HG02981 (cell line): Measurements from ENCODE around the gene PGLYRP1.

Experiments used
- ATAC-seq: cut with Tn5 transposase; IDR thresholded peaks from one replicate; pipeline ENCODE4 v1.9.1; 2021; ENCODE audit warnings: mild to moderate bottlenecking, moderate library complexity; ENCODE audit not compliant: unreplicated experiment

The PGLYRP1 gene, protein sequence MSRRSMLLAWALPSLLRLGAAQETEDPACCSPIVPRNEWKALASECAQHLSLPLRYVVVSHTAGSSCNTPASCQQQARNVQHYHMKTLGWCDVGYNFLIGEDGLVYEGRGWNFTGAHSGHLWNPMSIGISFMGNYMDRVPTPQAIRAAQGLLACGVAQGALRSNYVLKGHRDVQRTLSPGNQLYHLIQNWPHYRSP

GRCh38 chr19:46022431-46023310 lies at the start of gene PGLYRP1:
PGLYRP1 (minus strand) TSS chr19:46023053; CDS start chr19:46023021, 32 bp downstream.
- no peak for ATAC-seq

- ATAC-seq: no peak
Measured at GRCh38 chr19:46069806-46070341, 47.0 kb upstream of the PGLYRP1 start.

- ATAC-seq: no peak
Measured at GRCh38 chr19:46068345-46069258, 45.7 kb upstream of the PGLYRP1 start.

- ATAC-seq: no peak
Measured at GRCh38 chr19:46067691-46068090, 44.8 kb upstream of the PGLYRP1 start.

DNA sequence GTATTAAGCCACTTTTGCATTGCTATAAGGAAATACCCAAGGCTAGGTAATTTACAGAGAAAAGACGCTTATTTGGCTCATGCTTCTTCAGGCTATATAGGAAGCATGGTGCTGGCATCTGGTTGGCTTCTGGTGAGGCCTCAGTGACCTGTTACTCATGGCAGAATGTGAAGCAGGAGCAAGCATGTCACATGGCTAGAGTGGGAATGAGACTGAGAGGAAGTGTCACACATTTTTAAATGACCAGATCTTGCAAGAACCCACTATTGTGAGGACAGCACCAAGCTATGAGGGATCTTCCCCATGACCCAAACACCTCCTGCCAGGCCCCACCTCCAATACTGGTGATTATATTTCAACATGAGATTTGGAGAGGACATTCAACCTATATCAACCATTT lies 43.6 kb upstream of the PGLYRP1 start:
- ATAC-seq: no peak

GRCh38 chr19:46065486-46066071 lies 42.7 kb upstream of the PGLYRP1 start:
- ATAC-seq: no peak

GRCh38 chr19:46063201-46063600 lies 40.3 kb upstream of the PGLYRP1 start:
- no peak for ATAC-seq

GRCh38 chr19:46060012-46060411 lies 37.2 kb upstream of the PGLYRP1 start:
- ATAC-seq: no peak

DNA sequence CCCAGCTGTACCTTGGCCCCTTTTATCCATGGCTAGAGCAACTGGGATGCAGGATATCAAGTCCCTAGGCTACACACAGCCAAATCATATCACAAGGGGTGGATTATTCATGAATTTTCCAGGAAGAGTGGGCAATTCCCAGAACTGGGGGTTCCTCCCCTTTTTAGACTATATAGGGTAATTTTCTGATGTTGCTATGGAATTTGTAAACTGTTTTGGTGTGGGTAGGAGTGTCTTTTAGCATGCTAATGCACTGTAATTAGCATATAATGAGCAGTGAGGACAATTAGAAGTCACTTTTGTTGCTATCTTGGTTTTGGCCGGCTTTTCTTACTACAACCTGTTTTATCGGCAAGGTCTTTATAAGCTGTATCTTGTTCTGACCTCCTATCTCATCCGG lies 35.9 kb upstream of the PGLYRP1 start:
- ATAC-seq: no peak

GRCh38 chr19:46056536-46056935 lies 33.7 kb upstream of the PGLYRP1 start:
- no peak for ATAC-seq

DNA sequence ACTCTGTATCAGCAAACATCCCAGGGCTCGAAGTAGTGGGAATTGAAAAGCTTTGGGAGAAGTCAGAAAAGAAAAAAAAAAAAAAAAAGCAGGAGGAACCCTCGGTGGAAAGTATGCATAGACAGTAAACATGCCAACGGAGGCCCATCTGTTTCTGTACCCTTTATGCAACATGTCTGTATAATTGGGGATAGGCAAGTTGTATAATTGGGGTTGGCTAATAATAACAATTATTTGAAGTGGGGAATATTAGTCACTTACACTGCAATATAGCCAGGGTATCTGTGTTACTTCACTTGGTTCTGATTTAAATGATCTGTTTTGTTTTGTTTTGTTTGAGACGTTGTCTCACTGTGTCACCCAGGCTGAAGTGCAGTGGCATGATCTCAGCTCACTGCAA lies 30.0 kb upstream of the PGLYRP1 start:
- ATAC-seq: no peak

DNA sequence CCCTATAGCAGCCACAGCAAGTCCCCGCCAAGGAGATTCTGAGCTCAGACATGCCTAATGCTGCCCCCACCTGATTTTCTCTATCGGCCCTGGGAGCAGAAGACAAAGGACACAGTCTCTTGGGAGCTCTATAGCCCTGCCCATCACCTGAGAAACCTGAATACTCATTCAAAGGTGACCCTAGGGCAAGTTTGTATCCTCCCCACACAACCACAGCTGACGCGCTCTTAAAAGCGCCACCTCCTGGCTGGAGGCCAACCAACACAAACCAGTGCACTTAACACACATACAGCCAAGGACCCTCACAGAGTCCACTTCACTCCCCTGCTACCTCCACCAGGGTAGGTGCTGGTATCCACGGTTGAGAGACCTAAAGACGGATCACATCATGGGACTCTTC lies 26.7 kb upstream of the PGLYRP1 start:
- no peak for ATAC-seq

DNA sequence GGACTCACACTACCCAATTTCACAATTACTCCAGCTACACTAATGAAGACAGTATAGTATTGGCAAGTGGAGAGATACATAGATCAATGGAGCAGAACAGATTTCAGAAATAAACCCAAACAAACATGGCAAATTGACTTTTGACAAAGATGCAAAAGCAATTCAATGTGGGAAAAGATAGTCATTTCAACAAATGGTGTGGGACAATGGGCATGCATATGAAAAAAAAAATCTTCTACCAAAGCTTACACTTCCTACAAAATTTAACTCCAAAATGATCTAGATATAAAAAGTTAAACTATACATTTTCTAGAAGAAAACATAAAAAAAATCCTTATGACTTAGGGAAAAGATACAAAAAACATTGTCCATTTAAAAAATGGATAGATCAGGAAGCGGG lies 20.7 kb upstream of the PGLYRP1 start:
- ATAC-seq: no peak

- ATAC-seq: no peak
Measured at GRCh38 chr19:46042252-46042883, 19.5 kb upstream of the PGLYRP1 start.

DNA sequence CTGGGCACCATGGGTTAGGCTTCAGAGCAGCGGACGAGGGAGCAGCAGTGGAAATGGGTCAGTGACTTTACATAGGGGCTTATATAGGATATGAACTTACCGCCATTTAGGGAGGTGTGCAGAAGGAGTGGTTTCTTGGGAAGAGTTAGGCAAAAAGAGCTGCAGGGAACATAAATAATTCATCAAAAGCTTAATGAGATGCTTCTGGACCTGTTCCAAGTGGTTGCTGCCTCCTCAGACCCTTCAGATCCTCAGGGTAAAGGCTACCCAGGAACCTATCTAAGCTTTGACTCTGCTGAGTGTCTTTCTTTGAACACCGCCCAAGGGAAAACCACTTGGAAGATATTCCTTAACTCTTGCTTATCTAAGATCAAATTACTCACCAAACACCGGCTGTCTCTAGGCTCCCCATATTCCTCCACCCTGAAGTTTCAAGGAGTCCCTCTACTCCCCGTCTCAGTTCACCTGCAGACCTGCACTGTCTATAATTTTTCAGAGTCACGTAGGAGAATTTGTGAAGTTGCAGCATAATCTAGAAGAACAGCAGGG lies 18.2 kb upstream of the PGLYRP1 start, which contains the start of gene IGFL4:
TSS of gene IGFL4 (minus strand) at position 51 of the 549 bp plus-strand sequence. CDS start at position 11, 40 bp downstream.
- no peak for ATAC-seq

DNA sequence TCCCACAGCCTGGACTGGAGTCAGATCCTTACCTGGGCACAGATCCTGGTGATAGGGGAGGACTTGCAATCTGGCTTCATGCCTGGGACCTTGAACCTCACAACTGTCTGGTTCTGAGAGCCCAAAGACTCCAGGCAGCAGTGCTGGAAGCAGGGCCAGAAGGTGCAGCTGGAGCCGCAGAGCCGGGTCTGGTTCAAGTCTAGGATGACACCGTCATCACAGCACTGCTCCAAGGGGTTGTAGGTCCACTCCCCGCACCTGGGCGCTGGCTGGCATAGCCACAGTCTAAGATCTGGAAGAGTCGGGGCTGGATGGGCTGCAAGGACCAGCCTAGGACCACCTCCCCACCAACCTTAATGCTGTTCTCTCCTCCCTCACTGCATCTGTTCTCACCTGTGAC lies 17.3 kb upstream of the PGLYRP1 start:
- ATAC-seq: no peak

- no peak for ATAC-seq
Measured at GRCh38 chr19:46036744-46037128, 13.9 kb upstream of the PGLYRP1 start.

DNA sequence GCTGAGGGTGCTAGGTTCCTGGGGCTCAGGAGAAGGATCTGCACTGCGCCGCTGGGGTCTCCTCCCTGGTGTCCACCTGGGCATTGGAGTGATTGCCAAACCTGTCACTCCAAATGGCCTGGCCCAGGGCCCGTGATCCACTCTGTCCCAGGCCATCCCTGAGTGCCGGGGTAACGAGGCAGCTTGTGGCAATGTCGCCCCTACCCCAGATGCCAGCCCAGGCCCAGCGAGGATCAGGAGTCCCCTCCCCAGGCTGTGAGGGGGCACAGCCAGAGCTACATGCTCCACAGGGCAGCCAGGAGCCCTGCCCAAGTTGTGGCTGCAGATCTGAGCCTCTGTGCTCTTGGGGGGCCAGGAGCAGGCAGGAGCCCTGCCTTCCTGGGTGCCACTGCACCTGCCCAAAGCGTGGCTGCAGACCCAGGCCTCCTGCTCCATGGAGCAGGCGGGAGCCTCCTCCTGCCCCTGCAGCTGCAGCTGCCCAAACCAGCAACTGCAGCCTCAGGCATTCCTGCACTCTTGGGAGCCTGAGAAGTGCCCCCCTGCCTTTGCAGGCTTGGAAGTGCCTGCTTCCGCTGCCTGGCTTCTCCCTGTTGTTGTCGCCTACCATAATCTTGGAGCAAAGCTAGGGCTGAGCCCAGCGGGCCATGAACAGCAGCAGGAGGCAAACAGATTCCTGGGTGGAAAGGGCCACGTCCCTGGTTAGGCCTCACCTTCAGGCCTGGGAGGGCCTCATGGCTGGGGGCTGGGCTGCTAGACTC lies 13.3 kb upstream of the PGLYRP1 start:
- no peak for ATAC-seq

GRCh38 chr19:46035546-46035945 lies 12.7 kb upstream of the PGLYRP1 start:
- ATAC-seq: no peak
